Kidney epithelial cell (primary cell): ENCODE data around the gene LRFN5. TPM values are rescaled to one million over a fixed set of nuclear protein-coding genes. Genes with fewer than 3 reads are reported as not detected.

ENCODE experiments used
- DNase-seq: peaks from one replicate; pipeline ENCODE4 v3.0.0-alpha.2; 2010; ENCODE audit warnings: low read depth
- H3K27me3 ChIP-seq: 2 replicates; pipeline ENCODE4 v1.6.0; 2011; ENCODE audit warnings: low read length; ENCODE audit not compliant: control insufficient read depth, insufficient read depth
- H3K36me3 ChIP-seq: 2 replicates; pipeline ENCODE4 v1.5.1; 2011; ENCODE audit warnings: low read length; ENCODE audit not compliant: control insufficient read depth, insufficient read depth
- H3K4me3 ChIP-seq: 2 replicates; pipeline ENCODE4 v1.5.1; 2011; ENCODE audit warnings: low read depth, mild to moderate bottlenecking, control low read depth, low read length
- CTCF ChIP-seq: IDR thresholded peaks from 2 replicates; pipeline ENCODE4 v1.5.1; 2011; ENCODE audit warnings: mild to moderate bottlenecking, moderate library complexity, low read length, control low read depth, inconsistent platforms; ENCODE audit not compliant: insufficient read depth, poor library complexity, severe bottlenecking
- total RNA-seq: library from RNA; depleted of rRNA; stranded (reverse); fragments of >200 nt; gene quantifications from 2 replicates; pipeline ENCODE4 v1.2.3, GENCODE V29; 2015

Gene LRFN5
- total RNA-seq, 1 donor from 2014 or later: 3.5 TPM

- H3K36me3 ChIP-seq: no peaks in the 10 kb centered on the region
- no peak for TF ChIP-seq CTCF
- no peaks in the 10 kb centered on the region for H3K27me3 ChIP-seq
- DNase-seq: no peak
- H3K4me3 ChIP-seq: no peak overlapping the region
Measured at GRCh38 chr14:41810362-41810761, 203.7 kb downstream of the LRFN5 start.

- no peak for DNase-seq
- Histone ChIP-seq H3K4me3 (no peak overlapping the region), H3K36me3 (no peaks in the 10 kb centered on the region), H3K27me3 (no peaks in the 10 kb centered on the region)
- TF ChIP-seq CTCF: no peak
Measured at GRCh38 chr14:41817626-41818025, 210.9 kb downstream of the LRFN5 start.

- Histone ChIP-seq H3K36me3 (no peaks in the 10 kb centered on the region), H3K27me3 (no peaks in the 10 kb centered on the region), H3K4me3 (no peak overlapping the region)
- TF ChIP-seq CTCF: no peak
- no peak for DNase-seq
Measured at GRCh38 chr14:41824441-41824840, 217.8 kb downstream of the LRFN5 start.

GRCh38 chr14:41825622-41826021 lies 218.9 kb downstream of the LRFN5 start:
- H3K36me3 ChIP-seq: no peaks in the 10 kb centered on the region
- no peak for TF ChIP-seq CTCF
- no peak for DNase-seq
- H3K4me3 ChIP-seq: no peak overlapping the region
- no peaks in the 10 kb centered on the region for H3K27me3 ChIP-seq

GRCh38 chr14:41830714-41831406 lies 224.2 kb downstream of the LRFN5 start:
- no peak overlapping the region for H3K4me3 ChIP-seq
- TF ChIP-seq CTCF: no peak
- H3K36me3 ChIP-seq: no peaks in the 10 kb centered on the region
- H3K27me3 ChIP-seq: no peaks in the 10 kb centered on the region
- no peak for DNase-seq

GRCh38 chr14:41839661-41840060 lies 233.0 kb downstream of the LRFN5 start:
- Histone ChIP-seq H3K27me3 (no peaks in the 10 kb centered on the region), H3K4me3 (no peak overlapping the region), H3K36me3 (no peaks in the 10 kb centered on the region)
- no peak for TF ChIP-seq CTCF
- DNase-seq: no peak
